ENCODE data around the gene DAPK2.

The DAPK2 gene

DNA sequence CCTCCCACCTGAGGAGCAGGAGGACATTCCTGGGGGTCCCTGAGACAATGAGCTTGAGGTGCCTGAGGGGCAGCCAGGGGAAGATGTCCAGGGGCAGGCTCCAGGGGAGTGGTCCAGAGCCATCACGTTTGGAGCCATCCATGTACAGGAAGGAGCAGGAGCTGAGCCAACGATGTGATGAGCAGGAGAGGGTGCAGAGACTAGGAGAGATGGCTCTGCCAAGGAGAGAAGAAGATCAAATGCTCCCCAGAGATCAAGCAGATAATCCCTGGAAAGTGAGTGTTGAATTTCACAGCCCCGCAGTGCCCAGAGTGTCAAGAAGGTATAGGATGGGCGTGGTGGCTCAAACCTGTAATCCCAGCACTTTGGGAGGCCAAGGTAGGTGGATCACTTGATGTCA, 114.7 kb downstream of the DAPK2 start:
- ChIA-PET CTCF (no interaction called here), POLR2A (no interaction called here)
- TF ChIP-seq ARNT (IDR thresholded peaks at IDR 0.05) (no peak), TARDBP (IDR thresholded peaks at IDR 0.05) (no peak), FOXA1 (IDR thresholded peaks at IDR 0.05) (no peak), FOXM1 (IDR thresholded peaks at IDR 0.05; ENCODE audit: borderline replicate concordance) (no peak), SP1 (IDR thresholded peaks at IDR 0.05) (no peak), HDGF (IDR thresholded peaks at IDR 0.05; ENCODE audit: borderline replicate concordance) (no peak), NFRKB (IDR thresholded peaks at IDR 0.05) (no peak), ELF4 (IDR thresholded peaks at IDR 0.05) (no peak), SUZ12 (IDR thresholded peaks at IDR 0.05) (no peak), BHLHE40 (IDR thresholded peaks at IDR 0.05; ENCODE audit: borderline replicate concordance) (no peak), CTBP1 (IDR thresholded peaks at IDR 0.05; ENCODE audit: borderline replicate concordance) (no peak), FOXK2 (IDR thresholded peaks at IDR 0.05) (no peak)
- no peak for DNase-seq (ENCODE audit: extremely low spot score)

DNA sequence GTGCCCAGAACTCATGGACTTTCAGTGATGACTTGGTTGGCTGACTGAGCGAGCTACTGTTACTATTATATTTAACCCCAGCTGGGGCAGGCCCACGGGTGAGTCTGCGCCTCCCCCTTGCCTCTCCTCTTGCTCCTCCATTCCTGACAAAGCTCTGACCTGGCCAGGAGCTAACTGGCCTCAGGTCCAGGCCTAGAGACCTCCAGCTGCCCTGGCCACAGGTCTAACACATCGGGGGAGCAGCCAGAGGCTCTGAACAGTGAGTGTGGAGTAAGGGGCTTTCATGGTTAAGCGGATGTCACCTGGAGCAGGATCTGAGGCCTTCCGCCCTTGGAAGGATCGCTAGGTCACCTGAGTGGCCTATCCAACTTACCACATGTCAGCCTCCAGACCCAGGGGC, 116.3 kb downstream of the DAPK2 start:
- ChIA-PET CTCF (no interaction called here), POLR2A (interaction anchor here (1.0 kb wide), 1 partner anchor 9 kb away, joined by 3 read pairs; no protein-coding TSS in a partner anchor)
- no peak for DNase-seq (ENCODE audit: extremely low spot score)
- TF ChIP-seq ZNF384 (IDR thresholded peaks at IDR 0.05), result no peak

DNA sequence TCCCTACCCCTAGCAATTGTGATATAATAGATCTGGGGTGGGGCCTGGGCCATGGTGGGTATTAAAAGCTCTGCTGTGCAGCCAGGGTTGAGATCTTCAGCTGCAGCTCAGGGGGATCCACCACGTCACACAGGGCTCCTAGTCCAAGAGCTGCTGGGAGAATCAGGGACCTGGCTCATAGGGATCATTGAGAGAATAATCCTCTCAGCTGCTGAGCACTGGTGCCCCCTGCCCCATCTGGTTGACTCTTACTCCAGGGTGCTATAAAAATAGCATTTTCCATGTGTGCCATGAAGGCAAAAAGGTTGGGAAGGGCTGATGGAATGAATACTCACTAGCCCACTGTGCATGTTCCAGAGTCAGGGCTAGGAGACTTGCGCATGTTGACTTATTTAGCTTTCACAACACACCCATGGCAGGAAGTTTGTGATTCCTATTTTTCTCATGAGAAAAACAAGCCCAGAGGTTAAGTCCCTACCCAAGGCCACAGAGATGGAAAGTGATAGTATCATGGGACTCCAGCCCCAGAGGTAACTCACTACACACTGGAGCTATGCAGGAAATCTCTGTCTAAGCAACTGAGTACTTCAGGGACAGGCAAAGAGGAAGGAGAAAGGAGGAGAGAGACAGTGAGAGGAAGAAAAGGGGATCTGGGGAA, 118.0 kb downstream of the DAPK2 start:
- ChIA-PET CTCF (interaction anchor here (1.4 kb wide), 1 partner anchor 17 kb away, joined by 4 read pairs; no protein-coding TSS in a partner anchor), POLR2A (no interaction called here)
- DNase-seq (ENCODE audit: extremely low spot score), result no peak
- TF ChIP-seq FOXA1 (IDR thresholded peaks at IDR 0.05), result no peak

DNA sequence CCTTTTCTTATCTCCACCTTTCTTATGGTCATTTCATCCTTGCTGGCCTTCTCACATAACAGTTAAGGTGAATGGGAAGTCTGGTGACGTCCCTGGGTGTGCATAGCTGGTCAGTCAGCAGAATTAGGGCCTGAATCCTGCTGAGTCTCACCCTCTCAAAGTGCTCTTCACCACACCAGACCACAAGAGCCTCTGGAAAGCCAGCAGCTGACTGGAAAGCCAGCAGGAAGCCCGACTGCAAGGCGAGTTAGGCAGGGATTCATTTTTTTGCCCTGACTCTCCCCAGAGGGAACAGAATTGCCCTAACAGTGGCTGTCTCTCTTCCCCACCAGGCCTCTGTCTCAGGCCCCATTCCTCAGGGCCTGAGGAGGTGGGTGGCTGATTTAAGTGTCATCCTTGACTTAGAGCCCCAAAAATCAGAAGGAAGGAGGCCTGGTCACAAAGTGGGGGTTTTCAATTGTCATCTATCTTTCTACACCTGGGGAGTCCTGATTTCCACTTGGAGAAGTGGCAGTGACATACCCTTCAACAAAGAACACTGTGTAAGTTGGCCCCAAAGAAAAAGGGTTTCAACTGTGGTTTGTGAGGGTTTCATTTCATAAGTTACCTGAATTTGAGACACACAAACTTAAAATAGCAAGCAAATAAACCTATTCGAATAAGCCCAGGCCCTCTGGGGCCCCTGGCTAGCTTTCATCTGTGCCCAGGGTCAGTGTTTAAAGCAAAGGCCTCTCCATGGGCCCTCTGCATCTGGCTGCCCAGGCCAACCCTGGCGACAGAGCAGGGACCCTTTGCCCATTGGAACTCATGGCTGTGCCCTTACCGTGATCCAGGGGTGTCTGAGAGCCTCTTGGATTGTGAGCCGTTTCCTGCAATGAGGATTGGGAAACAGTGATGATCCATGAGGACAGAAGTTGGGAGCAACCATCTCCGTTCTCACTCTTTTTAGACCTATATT, 122.0 kb downstream of the DAPK2 start:
- CTCF ChIA-PET, result no interaction called here
- TF ChIP-seq SUZ12 (IDR thresholded peaks at IDR 0.05) (no peak), TARDBP (IDR thresholded peaks at IDR 0.05) (no peak), LEF1 (IDR thresholded peaks at IDR 0.05; ENCODE audit: borderline replicate concordance) (no peak), FOXA1 (IDR thresholded peaks at IDR 0.05) (no peak), NFRKB (IDR thresholded peaks at IDR 0.05) (no peak), SP1 (IDR thresholded peaks at IDR 0.05) (no peak), CTBP1 (IDR thresholded peaks at IDR 0.05; ENCODE audit: borderline replicate concordance) (no peak), ARNT (IDR thresholded peaks at IDR 0.05) (no peak), ELF4 (IDR thresholded peaks at IDR 0.05) (no peak), BHLHE40 (IDR thresholded peaks at IDR 0.05; ENCODE audit: borderline replicate concordance) (no peak), HDGF (IDR thresholded peaks at IDR 0.05; ENCODE audit: borderline replicate concordance) (no peak), FOXK2 (IDR thresholded peaks at IDR 0.05) (no peak), L3MBTL2 (conservative IDR thresholded peaks at IDR 0.05) (no peak), ZNF384 (IDR thresholded peaks at IDR 0.05) (no peak), FOXM1 (IDR thresholded peaks at IDR 0.05; ENCODE audit: borderline replicate concordance) (no peak)
- TF ChIP-seq, protein P1, sequence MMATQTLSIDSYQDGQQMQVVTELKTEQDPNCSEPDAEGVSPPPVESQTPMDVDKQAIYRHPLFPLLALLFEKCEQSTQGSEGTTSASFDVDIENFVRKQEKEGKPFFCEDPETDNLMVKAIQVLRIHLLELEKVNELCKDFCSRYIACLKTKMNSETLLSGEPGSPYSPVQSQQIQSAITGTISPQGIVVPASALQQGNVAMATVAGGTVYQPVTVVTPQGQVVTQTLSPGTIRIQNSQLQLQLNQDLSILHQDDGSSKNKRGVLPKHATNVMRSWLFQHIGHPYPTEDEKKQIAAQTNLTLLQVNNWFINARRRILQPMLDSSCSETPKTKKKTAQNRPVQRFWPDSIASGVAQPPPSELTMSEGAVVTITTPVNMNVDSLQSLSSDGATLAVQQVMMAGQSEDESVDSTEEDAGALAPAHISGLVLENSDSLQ (IDR thresholded peaks at IDR 0.05), result no peak
- DNase-seq (ENCODE audit: extremely low spot score), result no peak
- POLR2A ChIA-PET, result no interaction called here

DNA sequence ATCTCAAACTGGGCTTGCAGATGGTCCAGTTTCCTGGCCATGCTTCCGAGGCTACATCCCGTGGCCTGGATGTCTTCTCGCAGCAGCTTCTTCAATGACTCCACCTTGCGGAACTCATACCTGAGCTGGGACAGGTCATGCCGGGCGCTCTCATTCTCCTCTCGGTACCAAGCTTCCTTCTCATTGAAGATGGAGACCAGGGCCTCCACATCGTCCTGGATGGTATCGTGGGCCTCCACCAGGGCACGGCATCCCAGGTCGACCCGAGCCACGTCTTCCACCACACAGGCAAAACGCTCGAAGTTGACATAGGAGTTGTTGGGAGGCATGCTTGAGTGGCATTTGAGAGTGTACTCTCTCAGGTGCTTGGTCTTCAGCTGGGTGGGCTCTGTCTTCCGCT, 123.4 kb downstream of the DAPK2 start:
- no peak for DNase-seq (ENCODE audit: extremely low spot score)
- TF ChIP-seq HDGF (IDR thresholded peaks at IDR 0.05; ENCODE audit: borderline replicate concordance), result no peak
- CTCF ChIA-PET, result no interaction called here
- POLR2A ChIA-PET, result no interaction called here

DNA sequence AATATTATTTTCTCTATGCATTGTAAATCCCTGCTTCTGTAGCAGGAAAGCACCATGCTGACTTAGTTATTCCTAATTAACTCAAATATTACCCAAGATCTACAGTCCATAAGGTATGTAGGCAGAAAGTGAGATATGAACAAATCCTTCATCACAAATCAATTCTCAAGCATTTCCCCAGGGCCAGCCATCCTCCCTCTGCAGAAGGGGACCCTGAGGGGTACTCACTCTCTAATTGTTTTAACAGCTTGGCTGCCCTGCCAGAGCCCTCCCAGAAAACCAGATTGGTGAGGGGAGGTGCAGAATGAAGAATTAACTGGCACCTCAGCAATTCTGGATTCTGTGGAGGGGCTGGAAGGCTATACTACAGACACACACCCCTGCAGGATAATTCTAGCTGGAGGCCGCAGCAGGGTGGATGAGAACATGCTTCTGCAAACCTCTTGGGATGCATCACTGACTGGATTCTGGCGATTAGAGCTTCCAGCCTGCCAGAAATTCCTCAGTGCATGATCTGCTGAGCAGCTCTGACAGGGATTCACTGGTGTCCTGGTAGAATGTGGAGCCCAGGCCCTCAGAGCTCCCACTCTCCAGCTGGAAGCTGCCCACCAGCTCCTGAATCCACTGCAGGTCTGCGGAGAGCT, 123.9 kb downstream of the DAPK2 start:
- CTCF ChIA-PET, result no interaction called here
- TF ChIP-seq BHLHE40 (IDR thresholded peaks at IDR 0.05; ENCODE audit: borderline replicate concordance), result no peak
- POLR2A ChIA-PET, result no interaction called here
- DNase-seq (ENCODE audit: extremely low spot score), result no peak

DNA sequence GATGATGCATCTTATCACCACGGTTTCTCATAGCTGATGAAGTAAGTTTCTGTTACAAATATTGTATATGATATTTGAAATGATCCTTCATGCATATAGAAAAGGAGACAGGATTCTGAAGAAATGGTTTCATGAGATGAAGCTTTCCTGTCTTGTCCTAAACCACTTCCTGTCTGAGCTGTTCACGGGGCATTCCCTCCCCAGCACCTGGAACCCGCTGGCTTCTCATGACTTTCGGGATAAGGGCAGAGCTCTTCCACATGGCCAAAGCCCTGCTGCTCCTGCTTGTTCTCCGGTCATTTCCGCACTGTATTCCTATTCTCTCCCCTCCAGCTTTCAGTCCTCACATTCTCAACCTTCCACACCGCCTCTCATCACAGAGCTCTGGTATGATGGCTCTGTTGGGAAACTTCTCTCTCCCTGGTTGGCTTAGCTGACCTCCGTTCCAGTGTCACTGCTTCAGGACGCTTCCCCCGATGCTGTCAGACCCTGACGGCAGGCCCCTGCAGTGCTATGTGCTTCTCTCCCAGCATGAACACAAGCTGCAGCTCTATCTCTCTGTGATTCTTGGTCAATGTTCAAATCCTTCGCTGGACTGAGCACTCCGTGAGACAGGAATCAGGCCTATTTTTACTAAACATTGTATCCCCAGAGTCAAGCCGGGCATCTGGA, 125.6 kb downstream of the DAPK2 start:
- ChIA-PET CTCF (no interaction called here), POLR2A (interaction anchor here (0.7 kb wide), 1 partner anchor 10 kb away, joined by 3 read pairs; no protein-coding TSS in a partner anchor)
- no peak for TF ChIP-seq LEF1 (IDR thresholded peaks at IDR 0.05; ENCODE audit: borderline replicate concordance)
- no peak for TF ChIP-seq ARNT (IDR thresholded peaks at IDR 0.05)
- no peak for TF ChIP-seq FOXM1 (IDR thresholded peaks at IDR 0.05; ENCODE audit: borderline replicate concordance)
- no peak for TF ChIP-seq ZNF384 (IDR thresholded peaks at IDR 0.05)
- TF ChIP-seq CTBP1 (IDR thresholded peaks at IDR 0.05; ENCODE audit: borderline replicate concordance), result no peak
- TF ChIP-seq FOXA1 (IDR thresholded peaks at IDR 0.05), result no peak
- no peak for TF ChIP-seq SUZ12 (IDR thresholded peaks at IDR 0.05)
- TF ChIP-seq SP1 (IDR thresholded peaks at IDR 0.05), result no peak
- no peak for TF ChIP-seq BHLHE40 (IDR thresholded peaks at IDR 0.05; ENCODE audit: borderline replicate concordance)
- no peak for TF ChIP-seq HDGF (IDR thresholded peaks at IDR 0.05; ENCODE audit: borderline replicate concordance)
- TF ChIP-seq FOXK2 (IDR thresholded peaks at IDR 0.05), result no peak
- TF ChIP-seq NFRKB (IDR thresholded peaks at IDR 0.05), result no peak
- no peak for TF ChIP-seq L3MBTL2 (conservative IDR thresholded peaks at IDR 0.05)
- DNase-seq (ENCODE audit: extremely low spot score), result no peak

All from HEK293T (cell line).